IPS-NIHi11 (cell line): ENCODE measurements around the gene SLC9A4.

Experiments
- DNase-seq: peaks from one replicate; pipeline ENCODE4 v3.0.0; 2012; ENCODE audit warnings: mixed read lengths, low spot score

The SLC9A4 gene

DNA sequence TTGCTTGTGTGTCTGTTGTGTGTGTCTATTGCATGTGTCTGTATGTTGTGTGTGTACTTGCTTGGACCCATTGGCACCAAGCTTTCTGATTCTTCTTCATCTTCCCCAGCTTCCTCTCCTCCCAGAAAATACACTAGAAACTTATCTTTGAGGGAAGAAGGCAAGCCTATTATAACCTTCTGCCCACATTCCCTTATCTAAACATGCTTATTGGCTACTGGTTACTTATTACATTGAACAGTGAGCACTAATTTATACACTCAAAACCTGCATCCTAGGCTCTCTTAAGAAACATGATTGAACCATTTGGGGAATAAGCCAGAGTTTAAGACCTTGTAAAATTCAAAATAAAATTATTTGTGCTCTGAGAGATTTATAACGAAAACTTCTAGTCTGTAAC, 26.5 kb downstream of the SLC9A4 start:
- no peak for DNase-seq

DNA sequence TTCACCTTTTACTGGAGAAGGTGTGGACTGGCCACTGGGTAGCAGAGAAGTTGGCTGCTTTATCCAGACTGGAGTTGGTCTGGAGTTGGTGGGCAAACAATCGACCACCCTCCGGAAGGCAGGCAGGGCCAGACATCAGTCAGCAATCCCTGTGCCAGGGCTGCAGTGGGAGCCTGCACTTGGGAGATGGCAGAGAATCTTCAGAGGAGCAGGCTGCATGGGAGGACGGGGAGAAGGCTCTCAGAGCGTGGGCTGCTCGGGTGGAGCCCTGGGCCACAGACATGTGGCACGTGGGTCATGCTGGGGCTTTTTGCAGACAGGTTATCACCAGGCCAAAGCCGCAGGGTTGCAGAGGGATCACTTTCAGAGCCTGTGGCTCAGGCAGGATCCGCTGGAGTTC, 29.6 kb downstream of the SLC9A4 start:
- no peak for DNase-seq

DNA sequence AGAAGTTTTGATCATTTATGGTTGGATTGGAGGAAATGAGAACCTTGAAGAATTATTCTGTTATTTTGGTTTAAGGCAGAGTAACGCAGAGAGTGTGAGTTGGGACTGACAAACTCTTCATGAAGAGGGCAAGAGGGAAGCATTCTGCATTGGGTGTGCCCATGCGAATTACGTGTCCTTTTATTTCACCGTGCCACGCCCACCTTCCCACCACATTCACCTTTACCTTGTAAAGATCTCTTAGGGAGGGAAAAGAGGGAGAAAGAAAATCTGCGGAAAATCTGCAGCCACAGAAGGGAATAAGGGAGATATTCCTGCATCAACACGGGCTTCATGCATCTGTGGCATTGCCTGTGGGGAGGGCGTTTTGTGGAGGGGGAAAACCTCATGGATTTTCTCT, 31.8 kb downstream of the SLC9A4 start:
- DNase-seq = no peak

DNA sequence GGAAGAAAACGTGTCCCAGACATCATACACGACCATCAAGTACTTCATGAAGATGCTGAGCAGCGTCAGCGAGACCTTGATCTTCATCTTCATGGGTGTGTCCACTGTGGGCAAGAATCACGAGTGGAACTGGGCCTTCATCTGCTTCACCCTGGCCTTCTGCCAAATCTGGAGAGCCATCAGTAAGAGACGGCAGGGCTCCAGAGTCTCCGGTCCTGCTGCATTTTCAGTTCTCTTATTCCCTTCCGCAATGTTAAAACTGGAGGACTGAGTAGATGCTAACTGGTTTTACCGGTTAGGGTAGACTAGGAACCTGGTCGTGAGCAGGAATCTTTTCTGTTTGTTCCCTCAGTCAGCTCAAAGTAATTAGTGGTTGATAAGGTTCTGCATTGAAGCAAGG, 32.3 kb downstream of the SLC9A4 start:
- DNase-seq = peak; percentile 37

DNA sequence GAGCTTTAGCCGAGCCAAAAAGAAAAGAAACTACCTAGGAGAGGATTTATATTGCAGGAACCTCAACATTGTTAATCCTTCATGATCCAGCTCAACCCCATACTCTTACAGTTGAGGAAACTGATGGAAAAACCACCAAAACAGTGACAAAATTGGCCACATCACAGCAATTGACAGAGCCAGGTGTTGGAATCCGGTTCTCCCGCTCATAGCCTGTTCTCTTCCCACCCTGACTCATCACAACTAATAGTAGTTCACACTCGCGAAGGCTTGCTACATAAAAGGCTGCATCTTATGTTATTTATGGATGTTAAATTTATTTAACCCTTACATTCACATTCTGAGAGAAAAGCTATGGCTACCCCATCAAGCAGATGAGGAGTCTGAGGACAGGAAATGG, 33.7 kb downstream of the SLC9A4 start:
- DNase-seq = no peak

DNA sequence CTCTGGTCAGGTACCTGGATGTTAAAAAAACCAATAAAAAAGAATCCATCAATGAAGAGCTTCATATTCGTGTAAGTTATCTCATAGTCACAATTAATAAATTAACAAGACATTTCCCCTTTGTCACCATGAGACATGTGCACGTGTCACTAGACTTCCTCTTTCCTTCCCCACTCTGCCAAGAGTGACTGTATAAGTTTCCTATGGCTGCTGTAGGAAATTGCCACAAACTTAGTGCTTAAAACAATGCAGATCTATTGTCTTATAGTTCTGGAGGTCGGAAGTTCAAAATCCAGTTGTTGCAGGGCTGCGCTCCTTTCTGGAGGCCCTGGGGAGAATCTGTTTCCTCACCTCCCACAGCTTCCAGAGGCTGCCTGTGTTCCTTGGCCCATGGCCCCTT, 35.8 kb downstream of the SLC9A4 start:
- no peak for DNase-seq

DNA sequence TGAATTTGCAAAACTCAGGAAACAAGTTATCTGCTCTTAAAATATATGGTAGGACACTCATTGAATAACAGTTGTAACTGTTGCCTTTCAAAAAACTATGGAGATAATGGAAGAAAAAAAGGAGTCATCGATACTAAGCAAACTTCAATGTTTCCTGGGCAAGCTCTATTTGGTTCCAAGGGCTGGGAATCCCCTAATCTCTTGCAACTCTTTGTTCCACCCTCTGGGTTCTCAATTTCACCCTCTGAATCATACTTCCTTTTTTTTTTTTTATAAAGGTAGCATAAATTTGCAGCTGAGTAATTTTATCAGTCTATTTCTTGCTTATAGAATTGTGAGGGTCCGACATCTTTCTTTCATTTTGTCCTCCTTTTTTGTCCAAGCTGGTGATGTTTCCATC, 36.7 kb downstream of the SLC9A4 start:
- DNase-seq = no peak

DNA sequence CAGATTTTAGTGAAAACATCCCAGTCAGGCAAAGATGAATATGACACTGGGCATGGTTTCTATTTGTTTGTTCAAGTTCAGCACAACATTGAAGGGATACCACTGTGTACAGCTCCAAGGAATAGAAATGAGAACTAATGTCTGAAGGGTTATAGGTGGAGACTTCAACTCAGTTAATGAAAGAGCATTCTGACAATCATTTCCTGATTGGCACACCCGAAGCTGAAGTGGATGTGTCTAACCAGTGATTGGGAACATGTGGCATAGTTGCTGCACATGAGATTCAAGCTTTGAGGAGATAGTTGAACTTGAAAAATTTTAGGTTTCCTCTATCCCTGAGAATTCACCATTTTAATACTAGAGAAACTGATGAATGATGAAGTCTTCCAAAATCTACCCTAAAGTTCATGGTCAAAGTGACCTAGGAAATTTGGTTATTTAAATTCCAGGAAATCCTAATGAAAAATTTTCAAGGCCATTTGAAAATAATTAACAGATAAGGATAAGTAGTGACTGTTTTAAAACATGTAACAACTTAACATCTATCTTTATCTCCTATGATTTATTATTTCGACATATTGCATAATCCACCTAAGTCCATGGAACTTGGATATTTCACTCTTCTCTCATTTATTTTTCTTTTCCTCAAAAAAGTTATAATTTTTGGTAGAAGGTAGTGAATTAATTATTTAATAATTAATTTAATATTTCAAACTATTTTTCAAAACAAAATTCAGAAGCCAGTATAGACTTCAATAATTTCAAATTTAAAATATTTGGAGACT, 38.0 kb downstream of the SLC9A4 start:
- no peak for DNase-seq

DNA sequence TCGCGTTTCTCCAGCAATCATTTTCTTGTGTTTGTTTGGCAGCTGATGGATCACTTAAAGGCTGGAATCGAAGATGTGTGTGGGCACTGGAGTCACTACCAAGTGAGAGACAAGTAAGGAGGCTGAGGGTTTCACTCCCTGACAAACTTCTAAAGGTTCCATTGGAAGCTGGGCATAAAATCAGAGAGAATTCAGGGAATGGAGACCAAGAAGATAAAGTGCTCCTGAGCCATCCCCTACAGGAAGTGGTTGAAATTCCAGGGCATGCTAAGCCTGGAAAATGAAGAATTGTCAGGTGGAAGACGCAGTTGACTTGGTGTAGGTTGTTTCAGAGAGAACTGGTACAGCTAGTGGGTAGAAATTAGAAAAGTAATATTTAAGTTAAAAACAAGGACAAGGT, 39.1 kb downstream of the SLC9A4 start:
- DNase-seq = no peak

DNA sequence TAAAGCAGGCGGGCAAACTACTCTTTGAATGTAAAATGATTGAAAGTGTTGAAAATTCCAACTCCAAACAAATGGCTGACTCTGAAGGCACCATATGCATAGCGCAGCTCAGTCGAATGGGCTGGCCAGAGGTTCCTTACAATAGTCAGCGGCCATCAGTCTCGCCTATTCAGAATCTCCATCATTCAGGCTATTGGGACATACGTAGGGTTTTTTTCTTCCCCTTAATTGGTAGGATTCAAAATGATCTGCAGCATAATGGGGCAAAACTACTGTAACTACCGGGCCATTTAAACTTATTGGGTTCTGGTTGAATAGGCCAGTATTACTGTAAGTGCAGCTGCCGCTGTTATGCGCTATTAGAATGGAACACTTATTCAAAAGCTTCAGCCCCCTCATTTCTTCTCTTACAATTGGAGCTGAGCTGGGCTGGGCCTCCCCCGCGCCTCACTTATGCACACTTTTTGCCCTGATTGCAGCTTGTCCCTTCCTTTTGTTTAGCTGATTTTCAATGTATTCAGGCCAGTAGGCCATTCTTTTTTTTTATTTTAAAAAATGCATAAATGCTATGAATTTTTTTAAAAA, 40.4 kb downstream of the SLC9A4 start:
- no peak for DNase-seq

DNA sequence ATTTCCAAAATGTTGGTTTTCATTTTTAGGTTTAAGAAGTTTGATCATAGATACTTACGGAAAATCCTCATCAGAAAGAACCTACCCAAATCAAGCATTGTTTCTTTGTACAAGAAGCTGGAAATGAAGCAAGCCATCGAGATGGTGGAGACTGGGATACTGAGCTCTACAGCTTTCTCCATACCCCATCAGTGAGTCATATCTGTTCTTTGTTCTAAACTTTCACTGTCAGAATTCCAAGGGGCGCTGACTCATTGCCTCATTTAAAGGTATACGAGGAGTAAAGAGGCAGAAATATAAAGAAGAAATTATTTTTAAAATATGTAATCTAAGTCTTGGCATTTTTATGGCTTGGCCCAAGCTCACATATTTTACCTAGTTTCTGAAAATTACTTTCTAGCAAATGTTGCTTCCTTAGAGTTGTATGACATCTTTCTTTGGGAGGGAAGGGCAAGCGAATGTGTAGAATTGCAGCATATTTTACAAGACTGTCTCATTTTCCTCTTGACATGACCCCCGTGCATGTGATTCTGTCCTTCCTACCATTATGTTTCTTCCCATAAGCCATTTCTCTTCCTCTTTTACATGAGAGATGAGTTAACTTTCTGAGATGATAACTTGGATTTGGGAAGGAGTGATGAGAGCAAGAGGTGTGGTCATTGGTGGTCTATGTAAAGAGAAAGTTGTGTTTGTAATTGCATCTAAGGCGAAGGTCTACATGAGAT, 41.2 kb downstream of the SLC9A4 start:
- peak; percentile 33 for DNase-seq

DNA sequence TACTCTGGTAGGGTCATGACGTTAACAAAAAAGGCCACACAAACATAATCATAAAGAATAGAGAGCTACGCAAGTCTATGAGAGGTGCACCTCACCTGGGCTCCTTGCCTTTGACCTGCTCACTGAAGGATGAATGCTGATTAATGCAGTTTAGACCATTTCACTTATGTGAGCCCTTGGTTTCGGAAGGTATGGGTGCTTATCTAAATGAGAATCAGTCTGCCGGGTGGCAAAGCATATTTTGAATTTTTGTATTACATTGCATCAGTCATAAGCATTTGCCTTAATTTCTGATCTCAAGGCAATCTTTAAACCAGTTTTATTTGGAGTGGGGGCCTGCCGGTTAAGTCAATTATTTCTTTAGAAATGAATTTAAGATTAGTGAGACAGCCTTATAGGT, 42.8 kb downstream of the SLC9A4 start:
- no peak for DNase-seq

DNA sequence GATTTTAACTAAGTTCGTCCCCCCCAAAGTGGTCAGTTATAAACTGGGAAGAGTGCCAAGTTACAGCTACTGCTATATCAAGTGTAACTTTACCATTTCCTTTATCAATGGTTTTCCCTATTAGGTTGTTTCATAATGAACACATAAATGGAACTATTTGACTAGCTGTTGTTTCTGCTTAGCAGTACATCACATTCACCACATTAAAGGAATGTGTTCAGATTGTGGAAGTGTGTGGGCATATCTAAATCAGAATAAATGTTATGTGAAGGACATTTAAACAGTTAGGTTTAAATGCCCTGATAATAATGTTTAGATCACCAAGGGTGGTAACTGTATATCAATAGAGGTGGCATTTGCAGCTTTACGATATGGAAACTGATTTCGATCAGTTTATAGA, 45.1 kb downstream of the SLC9A4 start:
- DNase-seq = no peak

DNA sequence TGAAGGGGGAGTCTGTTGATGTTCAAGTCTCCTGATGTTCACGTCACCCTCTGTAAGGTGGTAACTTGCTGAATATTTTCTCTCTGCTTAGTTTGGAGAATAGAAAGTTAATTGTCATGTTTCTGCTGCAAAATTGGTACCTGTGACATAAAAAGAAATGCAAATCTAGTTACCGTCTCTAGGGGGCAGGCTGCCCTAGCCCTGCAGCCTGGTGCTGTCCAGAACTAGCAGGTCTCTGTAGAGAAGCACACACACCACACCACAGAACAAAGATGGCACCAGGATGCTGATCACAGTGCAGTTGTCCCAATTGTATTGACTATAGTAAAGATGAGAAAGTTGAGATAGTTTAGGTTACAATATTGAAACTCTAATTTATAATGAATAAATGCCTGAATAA, 47.0 kb downstream of the SLC9A4 start:
- DNase-seq = peak; percentile 72

DNA sequence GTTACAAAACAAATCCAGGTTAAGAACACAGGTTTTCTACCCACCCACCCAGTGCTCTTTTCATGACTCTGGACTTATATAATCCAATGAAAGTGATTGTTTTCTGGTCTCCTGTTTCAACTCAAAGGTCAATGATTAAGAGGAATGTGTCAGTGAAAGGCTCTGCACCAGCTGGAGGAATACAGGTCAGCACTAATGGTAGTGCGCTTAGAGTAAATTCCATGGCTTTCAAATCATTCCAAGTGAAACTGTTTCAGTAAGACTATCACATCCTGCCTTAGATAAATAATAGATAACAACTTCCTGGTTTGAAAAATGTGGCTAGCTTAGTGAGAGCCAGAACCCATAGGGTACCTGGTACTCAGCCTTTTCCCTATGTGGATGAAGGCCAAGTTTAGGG, 47.8 kb downstream of the SLC9A4 start:
- DNase-seq = no peak

DNA sequence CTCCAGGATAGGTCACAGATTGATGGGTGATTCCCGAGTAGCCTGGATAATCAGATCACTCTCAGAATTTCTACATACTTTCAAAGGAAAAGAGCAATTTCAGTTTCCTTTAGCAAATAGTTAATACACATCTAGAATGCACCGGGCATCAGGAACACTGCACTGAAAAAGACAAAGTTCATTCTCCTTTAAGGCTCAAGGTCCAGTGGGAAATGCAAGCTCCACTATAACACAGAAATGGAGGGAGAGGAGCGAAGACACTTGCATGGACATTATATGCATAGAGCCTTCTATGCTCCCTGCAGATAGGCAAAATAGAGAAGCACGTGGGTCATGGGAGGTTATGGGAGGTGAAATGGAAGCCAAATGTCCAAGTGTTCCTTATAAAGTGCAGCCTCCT, 49.1 kb downstream of the SLC9A4 start:
- DNase-seq = no peak

DNA sequence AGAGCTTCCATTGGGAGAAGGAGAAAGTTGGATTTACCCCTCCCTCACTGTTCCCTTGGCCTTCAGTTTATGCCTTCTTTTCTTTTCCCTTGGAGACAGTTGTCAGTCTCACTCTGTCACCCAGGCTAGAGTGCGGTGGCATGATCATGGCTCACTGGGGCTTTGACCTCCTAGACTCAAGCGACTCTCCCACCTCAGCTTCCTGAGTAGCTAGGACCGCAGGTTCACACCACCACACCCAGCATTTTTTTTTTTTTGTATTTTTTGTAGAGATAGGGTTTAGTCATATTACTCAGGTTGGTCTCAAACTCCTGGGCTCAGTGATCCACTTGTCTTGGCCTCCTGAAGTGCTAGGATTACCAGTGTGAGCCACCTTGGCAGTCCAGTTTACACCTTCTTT, 49.9 kb downstream of the SLC9A4 start:
- DNase-seq = no peak

DNA sequence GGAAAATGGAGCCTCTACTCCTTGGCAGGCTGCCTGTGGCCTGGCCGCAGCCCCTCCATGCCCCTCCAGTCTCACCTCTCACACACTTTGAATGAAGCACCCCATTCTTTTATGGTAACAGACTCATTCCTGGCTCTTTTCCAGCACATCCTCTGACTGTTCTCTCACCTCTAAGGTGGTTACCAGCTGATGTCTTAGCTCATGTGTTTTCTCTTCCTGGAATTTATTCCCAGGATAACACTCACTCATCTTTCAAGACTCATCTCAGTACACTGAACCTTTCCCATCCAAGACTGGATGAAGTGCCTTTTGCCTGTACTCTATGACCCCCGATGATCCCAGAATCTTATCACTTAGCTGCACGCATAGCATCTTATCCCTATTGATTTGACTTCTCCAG, 50.6 kb downstream of the SLC9A4 start:
- DNase-seq = no peak

DNA sequence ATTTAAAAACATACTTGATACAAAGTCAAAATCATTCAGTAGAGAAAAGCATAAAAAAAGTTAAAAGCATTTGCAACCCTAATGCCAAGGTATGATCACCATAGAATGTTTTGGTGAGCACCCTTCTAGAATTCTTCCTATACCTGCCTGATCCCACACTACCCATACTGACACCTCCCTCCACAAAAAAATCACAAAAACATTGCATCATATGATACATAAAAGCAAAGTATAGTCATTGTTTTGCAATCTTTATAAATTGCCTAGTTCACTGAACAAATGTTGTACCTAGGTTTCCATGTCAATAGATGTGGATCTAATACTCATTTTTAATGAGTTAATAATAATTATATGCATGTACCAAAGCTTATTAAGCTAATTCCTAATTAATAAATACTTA, 54.1 kb downstream of the SLC9A4 start:
- DNase-seq = no peak

DNA sequence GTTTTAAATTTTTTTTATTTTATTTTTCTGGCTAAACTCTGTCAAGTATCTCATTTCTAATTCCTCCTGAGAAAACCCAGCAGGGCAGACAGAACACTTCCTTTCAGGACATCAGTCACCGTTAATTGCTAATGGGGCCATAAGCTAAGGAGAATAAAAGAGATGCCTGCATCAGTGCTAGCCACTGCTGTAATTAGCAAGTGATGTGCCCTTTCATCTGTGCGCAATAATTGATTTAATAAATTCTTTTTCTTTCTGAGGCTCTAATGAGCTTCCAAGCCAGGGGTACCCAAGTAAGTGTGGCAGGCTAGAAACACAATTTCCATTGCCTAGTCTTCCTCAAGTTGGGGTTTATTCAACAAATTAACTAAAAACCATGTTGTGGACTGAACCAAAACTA, 65.5 kb downstream of the SLC9A4 start:
- DNase-seq = no peak

DNA sequence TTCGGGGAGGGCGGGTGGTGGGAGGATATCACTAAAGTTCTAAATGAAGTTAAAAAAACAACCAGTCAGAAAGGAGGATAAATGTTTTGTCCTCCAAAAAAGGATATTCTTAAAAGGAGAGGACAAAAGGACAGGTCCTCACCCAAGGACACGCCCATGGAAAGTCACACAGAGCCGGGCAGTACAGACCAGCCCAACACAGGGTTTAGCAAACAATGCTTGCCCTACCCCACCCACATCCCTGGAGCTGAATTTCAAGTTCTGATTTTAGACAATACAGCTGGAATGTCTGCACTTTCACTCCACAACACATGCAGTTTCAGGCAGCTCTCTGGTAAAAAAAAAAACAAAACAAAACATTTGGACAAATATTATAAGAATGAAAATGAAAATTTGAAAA, 67.9 kb downstream of the SLC9A4 start:
- DNase-seq = peak; percentile 27

DNA sequence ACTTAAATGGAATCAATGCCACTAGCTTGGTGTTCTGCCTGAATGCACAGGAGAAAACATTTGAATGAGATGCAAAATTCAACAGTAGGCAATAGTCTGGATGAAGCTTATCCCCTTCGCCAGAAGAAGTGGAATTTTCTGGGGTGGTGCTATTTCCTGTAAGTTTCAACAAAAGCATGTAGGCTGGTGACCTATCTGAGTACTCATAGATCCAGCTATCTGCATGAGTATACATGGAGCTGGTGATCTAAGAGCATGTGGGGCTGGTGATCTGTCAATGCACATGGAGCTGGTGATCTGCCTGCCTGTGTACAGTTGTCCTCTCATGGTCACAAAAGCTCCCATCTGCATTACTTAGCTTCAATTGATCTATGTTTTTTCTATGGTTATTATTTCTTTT, 71.2 kb downstream of the SLC9A4 start:
- DNase-seq = no peak

DNA sequence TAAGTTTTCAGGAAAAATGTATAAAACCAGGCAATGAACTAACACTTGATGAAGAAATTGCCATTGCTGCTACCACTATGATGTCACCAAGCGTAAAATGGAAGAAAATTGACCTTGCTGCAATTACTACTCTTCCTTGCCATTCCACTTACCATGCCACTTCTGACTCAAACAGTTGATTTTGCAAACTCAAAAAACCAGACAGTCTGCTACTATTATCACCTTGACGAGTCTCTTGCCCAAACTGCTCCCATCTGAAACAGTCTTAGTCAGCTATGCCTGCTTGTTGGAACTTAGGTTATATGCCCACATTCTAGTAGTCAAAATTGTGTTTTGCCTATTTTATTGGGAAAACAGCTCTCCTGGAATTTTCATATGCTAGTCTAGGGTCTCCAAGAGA, 74.4 kb downstream of the SLC9A4 start:
- DNase-seq = no peak

DNA sequence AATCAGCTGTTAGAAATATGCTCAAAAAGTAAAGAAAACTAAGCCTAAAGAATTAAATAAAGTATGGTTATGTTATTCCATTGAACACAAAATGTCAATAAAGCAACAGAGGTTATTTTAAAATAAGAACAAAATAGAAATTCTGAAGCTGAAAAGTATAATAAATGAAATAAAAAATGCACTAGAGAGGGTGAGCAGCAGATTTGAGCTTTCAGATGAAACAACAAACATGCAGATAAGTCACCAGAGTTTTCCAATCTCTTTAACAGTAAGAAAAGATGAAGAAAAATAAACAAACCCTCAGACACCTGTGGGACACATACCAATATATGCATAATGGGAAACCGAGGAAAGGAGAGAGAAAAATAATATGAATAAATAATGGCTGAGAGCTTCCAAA, 76.0 kb downstream of the SLC9A4 start:
- no peak for DNase-seq
